DOHH2 (cell line): ENCODE measurements around the gene MACROD1.

ENCODE experiments used
- EZH2phosphoT487 ChIP-seq: fragments of 200-600 bp; sonication (generic); IDR thresholded peaks from 2 replicates; pipeline ENCODE4 v1.6.1; 2017; ENCODE audit warnings: borderline replicate concordance, mild to moderate bottlenecking, antibody characterized with exemption, low read length, moderate library complexity, mixed read lengths
- TF ChIP-seq, protein P1 (sequence below): fragments of 200-600 bp; sonication (generic); IDR thresholded peaks from one replicate; pipeline ENCODE4 v1.5.1; 2014; ENCODE audit warnings: antibody characterized with exemption, mild to moderate bottlenecking, low read depth, low read length; ENCODE audit not compliant: poor library complexity, severe bottlenecking

DNA sequence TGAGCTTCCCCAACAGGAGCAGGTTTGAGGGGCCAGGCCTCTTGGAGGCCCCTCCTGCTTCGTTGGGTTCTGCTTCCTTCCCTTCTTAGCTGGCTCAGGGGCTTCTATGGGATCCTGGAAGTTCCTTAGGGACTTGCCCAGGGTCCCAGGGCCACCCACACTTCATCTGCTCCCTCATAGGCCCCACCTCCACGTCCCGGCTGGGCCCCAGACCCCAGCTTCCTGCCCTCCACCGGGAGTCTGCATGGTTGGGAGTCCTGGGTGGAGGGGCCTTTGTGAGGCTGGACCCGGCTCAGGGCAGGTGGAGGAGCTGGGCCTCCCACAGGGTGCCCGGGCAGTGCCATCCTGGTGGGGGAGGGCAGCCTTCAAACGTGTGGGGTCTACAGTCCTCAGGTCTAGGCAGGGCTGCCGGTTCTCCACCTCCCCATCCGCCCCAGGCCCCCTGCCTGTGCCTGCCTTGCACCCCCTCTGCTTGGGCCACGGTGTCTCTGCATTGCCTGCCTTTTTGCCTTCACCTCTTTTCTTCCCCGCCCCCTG lies 168.0 kb downstream of the MACROD1 start:
- TF ChIP-seq, protein P1, sequence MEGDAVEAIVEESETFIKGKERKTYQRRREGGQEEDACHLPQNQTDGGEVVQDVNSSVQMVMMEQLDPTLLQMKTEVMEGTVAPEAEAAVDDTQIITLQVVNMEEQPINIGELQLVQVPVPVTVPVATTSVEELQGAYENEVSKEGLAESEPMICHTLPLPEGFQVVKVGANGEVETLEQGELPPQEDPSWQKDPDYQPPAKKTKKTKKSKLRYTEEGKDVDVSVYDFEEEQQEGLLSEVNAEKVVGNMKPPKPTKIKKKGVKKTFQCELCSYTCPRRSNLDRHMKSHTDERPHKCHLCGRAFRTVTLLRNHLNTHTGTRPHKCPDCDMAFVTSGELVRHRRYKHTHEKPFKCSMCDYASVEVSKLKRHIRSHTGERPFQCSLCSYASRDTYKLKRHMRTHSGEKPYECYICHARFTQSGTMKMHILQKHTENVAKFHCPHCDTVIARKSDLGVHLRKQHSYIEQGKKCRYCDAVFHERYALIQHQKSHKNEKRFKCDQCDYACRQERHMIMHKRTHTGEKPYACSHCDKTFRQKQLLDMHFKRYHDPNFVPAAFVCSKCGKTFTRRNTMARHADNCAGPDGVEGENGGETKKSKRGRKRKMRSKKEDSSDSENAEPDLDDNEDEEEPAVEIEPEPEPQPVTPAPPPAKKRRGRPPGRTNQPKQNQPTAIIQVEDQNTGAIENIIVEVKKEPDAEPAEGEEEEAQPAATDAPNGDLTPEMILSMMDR: no peak
- TF ChIP-seq EZH2phosphoT487: no peak
